Thyroid gland (tissue), 4 donors: ENCODE results near the gene TMPRSS7. TPM values are rescaled to one million over a fixed set of nuclear protein-coding genes. Genes with fewer than 3 reads are reported as not detected.
"Not testable (repeated sequence)": the region's sequence is repeated elsewhere in the genome, so short reads cannot be mapped to it uniquely, and the experiment has no call there.

ENCODE experiments used
- DNase-seq, 2 donors: peaks; one replicate each; pipeline ENCODE4 v3.0.0-alpha.2; 2019
- H3K27ac ChIP-seq, 3 donors: fragments of 200-600 bp; sonication (generic); 1 replicate in 2 of 3; 2 replicates in 1 of 3; pipeline ENCODE4 v1.5.1; 2016 to 2019; ENCODE audit warnings: mild to moderate bottlenecking in 1 of 3, moderate library complexity in 1 of 3
- H3K27me3 ChIP-seq: fragments of 200-600 bp; sonication (generic); one replicate; pipeline ENCODE4 v1.5.1; 2019
- H3K36me3 ChIP-seq, 2 donors: fragments of 200-600 bp; sonication (generic); one replicate each; pipeline ENCODE4 v1.5.1; 2016 to 2019
- H3K4me1 ChIP-seq, 2 donors: fragments of 200-600 bp; sonication (generic); one replicate each; pipeline ENCODE4 v1.5.1; 2017 to 2019
- H3K4me3 ChIP-seq, 3 donors: fragments of 200-600 bp; sonication (generic); replicated peaks in 1 of 3; 1 replicate in 2 of 3; 2 replicates in 1 of 3; pipeline ENCODE4 v1.5.1; 2016; ENCODE audit warnings: mild to moderate bottlenecking in 1 of 3
- H3K9me3 ChIP-seq: fragments of 200-600 bp; sonication (generic); one replicate; pipeline ENCODE4 v1.5.1; 2017
- POLR2A ChIP-seq, 2 donors: fragments of 450-650 bp; IDR thresholded peaks; one replicate each; pipeline ENCODE4 v1.6.1; 2017; ENCODE audit warnings: antibody characterized with exemption in 2 of 2, mild to moderate bottlenecking in 2 of 2, moderate library complexity in 1 of 2
- WGBS, 2 donors: methylation state at CpG; one replicate each; pipeline ENCODE4 v1.1.5; 2017; 5-methylcytosine and 5-hydroxymethylcytosine counted together
- intact Hi-C: fragments of 100-400 bp; cut with DNase I; formaldehyde crosslinking; loops from one replicate; pipeline ENCODE4 v1.15.1; 2023
- total RNA-seq, 4 donors: library from RNA; depleted of rRNA; stranded (reverse); fragments of >200 nt; gene quantifications; one replicate each; pipeline ENCODE4 v1.2.3, GENCODE V29; 2016
- TF ChIP-seq, protein P1 (sequence below), 6 experiments: fragments of 200-600 bp in 3 of 6; fragments of 450-650 bp in 3 of 6; sonication (generic) in 3 of 6; IDR thresholded peaks; one replicate each; pipeline ENCODE4 v1.5.1; 2016 to 2019; ENCODE audit warnings: antibody characterized with exemption in 6 of 6, mild to moderate bottlenecking in 2 of 6, inconsistent platforms in 1 of 6, moderate library complexity in 1 of 6

The TMPRSS7 gene
- total RNA-seq, 4 donors from 2014 or later: 0.11 TPM; not detected in 3

- no peak for DNase-seq
- no peak for TF ChIP-seq POLR2A (IDR thresholded peaks at IDR 0.05)
- TF ChIP-seq, protein P1, sequence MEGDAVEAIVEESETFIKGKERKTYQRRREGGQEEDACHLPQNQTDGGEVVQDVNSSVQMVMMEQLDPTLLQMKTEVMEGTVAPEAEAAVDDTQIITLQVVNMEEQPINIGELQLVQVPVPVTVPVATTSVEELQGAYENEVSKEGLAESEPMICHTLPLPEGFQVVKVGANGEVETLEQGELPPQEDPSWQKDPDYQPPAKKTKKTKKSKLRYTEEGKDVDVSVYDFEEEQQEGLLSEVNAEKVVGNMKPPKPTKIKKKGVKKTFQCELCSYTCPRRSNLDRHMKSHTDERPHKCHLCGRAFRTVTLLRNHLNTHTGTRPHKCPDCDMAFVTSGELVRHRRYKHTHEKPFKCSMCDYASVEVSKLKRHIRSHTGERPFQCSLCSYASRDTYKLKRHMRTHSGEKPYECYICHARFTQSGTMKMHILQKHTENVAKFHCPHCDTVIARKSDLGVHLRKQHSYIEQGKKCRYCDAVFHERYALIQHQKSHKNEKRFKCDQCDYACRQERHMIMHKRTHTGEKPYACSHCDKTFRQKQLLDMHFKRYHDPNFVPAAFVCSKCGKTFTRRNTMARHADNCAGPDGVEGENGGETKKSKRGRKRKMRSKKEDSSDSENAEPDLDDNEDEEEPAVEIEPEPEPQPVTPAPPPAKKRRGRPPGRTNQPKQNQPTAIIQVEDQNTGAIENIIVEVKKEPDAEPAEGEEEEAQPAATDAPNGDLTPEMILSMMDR (IDR thresholded peaks at IDR 0.05): no peak
- 76 to 78% methylated on average over 8 of the region's 8 CpGs for WGBS, 2 donors
- H3K27me3 ChIP-seq: no peaks in the 10 kb centered on the region
- no peaks in the 10 kb centered on the region for H3K4me1 ChIP-seq
- no peak overlapping the region for H3K4me3 ChIP-seq
- intact Hi-C loops: no loop called here
- H3K9me3 ChIP-seq: no peaks in the 10 kb centered on the region
- H3K27ac ChIP-seq: no peak overlapping the region
- H3K36me3 ChIP-seq: no peaks in the 10 kb centered on the region
Measured at GRCh38 chr3:112048911-112049310, 14.4 kb downstream of the TMPRSS7 start.

DNA sequence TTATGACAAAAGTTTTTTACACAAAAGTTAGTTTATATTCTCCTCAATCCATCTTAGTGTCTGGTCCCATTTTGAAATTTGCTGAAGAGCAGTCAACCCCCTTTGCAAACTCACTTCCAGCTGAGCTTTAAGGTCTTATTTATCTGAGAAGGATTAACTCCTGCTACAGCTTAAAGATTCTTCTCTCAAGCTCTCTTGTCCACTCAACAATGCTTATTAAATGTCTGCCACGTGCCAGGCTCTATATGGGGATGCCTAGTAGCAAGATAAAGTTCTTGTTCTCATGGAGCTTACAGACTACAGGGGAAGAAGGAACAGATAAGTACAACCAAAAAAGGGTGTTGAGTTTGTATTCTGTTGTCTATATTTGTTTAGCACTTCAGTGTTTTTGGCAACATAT lies 18.7 kb downstream of the TMPRSS7 start:
- Histone ChIP-seq H3K9me3 (no peaks in the 10 kb centered on the region), H3K4me1 (peaks cover 0 to 3% of the 10 kb centered on the region in 2 donors), H3K4me3 (no peak overlapping the region), H3K27me3 (no peaks in the 10 kb centered on the region), H3K27ac (no peak overlapping the region), H3K36me3 (no peaks in the 10 kb centered on the region)
- intact Hi-C loops: no loop called here
- no peak for DNase-seq
- WGBS, 2 donors: 42 to 71% methylated on average over 1 of the region's 1 CpG
- TF ChIP-seq, protein P1 (IDR thresholded peaks at IDR 0.05): no peak
- no peak for TF ChIP-seq POLR2A (IDR thresholded peaks at IDR 0.05)

- H3K36me3 ChIP-seq: no peaks in the 10 kb centered on the region
- no peak overlapping the region for H3K4me3 ChIP-seq
- 88 to 91% methylated on average over 6 of the region's 6 CpGs for WGBS, 2 donors
- intact Hi-C loops: no loop called here
- no peak for DNase-seq
- H3K9me3 ChIP-seq: no peaks in the 10 kb centered on the region
- no peak overlapping the region for H3K27ac ChIP-seq
- peaks cover 3 to 7% of the 10 kb centered on the region in 2 donors for H3K4me1 ChIP-seq
- TF ChIP-seq POLR2A (IDR thresholded peaks at IDR 0.05): no peak
- TF ChIP-seq, protein P1 (IDR thresholded peaks at IDR 0.05): no peak
- H3K27me3 ChIP-seq: no peaks in the 10 kb centered on the region
Measured at GRCh38 chr3:112056451-112056929, 22.0 kb downstream of the TMPRSS7 start.

GRCh38 chr3:112059497-112059896 lies 25.0 kb downstream of the TMPRSS7 start:
- intact Hi-C loops: no loop called here
- peak overlapping the region; percentile 20 to 44 (median 27) for H3K27ac ChIP-seq
- no peak overlapping the region for H3K4me3 ChIP-seq
- H3K4me1 ChIP-seq: peaks cover 3 to 10% of the 10 kb centered on the region in 2 donors
- TF ChIP-seq, protein P1 (IDR thresholded peaks at IDR 0.05): no peak
- TF ChIP-seq POLR2A (IDR thresholded peaks at IDR 0.05): no peak
- H3K36me3 ChIP-seq: no peaks in the 10 kb centered on the region
- no peaks in the 10 kb centered on the region for H3K27me3 ChIP-seq
- 88 to 96% methylated on average over 1 of the region's 1 CpG for WGBS, 2 donors
- DNase-seq: peak; percentile 9 to 29
- no peaks in the 10 kb centered on the region for H3K9me3 ChIP-seq

GRCh38 chr3:112061152-112061551 lies 26.6 kb downstream of the TMPRSS7 start:
- DNase-seq: peak; percentile 54 to 70
- Histone ChIP-seq H3K27ac (peak overlapping the region; percentile 90 to 95 (median 90)), H3K4me1 (peaks cover 3 to 10% of the 10 kb centered on the region in 2 donors), H3K4me3 (no peak overlapping the region), H3K9me3 (no peaks in the 10 kb centered on the region), H3K27me3 (no peaks in the 10 kb centered on the region), H3K36me3 (no peaks in the 10 kb centered on the region)
- 15 to 20% methylated on average over 3 of the region's 3 CpGs for WGBS, 2 donors
- TF ChIP-seq POLR2A (IDR thresholded peaks at IDR 0.05): no peak
- TF ChIP-seq, protein P1 (IDR thresholded peaks at IDR 0.05): no peak
- intact Hi-C loops: no loop called here

- H3K9me3 ChIP-seq, DNase-seq, H3K36me3 ChIP-seq, H3K4me3 ChIP-seq, H3K27me3 ChIP-seq, intact Hi-C loops, H3K27ac ChIP-seq: not testable (repeated sequence)
- peaks cover 17 to 24% of the 10 kb centered on the region in 2 donors for H3K4me1 ChIP-seq
- 84 to 90% methylated on average over 3 to 7 of the region's 8 CpGs for WGBS, 2 donors
Measured at GRCh38 chr3:112072387-112073060, 38.0 kb downstream of the TMPRSS7 start.
